NCI-H226 (cell line): Measurements from ENCODE around the gene CYP3A4.
"Not testable (repeated sequence)": the region's sequence is repeated elsewhere in the genome, so short reads cannot be mapped to it uniquely, and the experiment has no call there.

Source experiments
- DNase-seq: peaks from one replicate; pipeline ENCODE4 v3.0.0-alpha.2; 2015

Gene CYP3A4

DNA sequence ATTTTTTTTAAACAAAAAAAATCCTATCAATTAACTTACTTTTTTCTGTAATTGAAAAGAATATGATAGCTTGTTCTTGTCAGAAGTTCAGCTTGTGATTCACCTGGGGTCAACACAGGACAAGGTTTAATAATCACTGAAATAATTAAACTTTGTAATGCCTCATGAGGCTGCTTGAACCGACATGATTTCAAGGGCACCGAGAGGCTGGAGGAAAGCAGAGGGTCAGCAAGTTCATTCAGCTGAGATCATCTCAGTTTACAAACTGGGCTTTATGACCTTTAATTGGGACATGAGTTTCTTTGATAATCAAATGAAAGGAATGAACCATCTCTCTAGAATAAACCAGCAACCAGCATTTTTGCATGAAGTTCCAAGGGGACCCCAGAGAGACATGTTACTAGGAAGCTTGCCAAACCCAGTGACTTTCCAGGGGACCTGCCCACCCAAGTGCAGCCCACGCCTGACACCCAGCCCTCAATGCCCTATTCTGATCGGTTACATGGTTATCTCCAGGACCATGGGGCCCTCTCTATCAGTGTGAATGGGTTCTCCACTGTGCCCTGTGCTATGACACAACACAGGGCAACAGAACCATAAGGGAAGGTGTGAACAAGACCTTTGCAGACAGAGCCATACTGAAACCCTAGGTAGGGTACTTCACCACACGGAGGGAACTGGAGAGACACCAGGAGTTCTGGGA is 7.8 kb upstream of the CYP3A4 start:
- no peak for DNase-seq

GRCh38 chr7:99791021-99791420 is 7.0 kb upstream of the CYP3A4 start:
- DNase-seq = no peak

GRCh38 chr7:99790407-99790806 is 6.4 kb upstream of the CYP3A4 start:
- no peak for DNase-seq

- DNase-seq = no peak
Observed at GRCh38 chr7:99789441-99790070, 5.6 kb upstream of the CYP3A4 start.

DNA sequence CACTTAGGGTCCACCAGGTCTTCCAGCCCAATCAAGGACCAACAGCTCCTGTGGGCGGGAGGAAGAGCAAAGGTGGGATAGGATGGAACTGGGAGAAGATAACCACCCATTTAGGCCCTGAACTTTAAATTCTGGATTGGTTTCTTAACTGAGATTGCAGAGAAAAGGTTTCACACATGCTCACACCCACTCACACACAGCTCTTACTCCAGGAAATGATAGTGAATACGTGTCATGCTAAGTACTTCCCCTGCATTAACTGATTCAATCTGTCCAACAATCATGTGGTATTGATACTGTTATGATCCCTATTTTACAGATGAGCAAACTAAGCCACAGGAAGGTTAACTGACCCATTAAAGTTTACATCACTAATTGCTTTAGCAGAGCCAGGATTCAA is 4.6 kb upstream of the CYP3A4 start:
- DNase-seq = no peak

DNA sequence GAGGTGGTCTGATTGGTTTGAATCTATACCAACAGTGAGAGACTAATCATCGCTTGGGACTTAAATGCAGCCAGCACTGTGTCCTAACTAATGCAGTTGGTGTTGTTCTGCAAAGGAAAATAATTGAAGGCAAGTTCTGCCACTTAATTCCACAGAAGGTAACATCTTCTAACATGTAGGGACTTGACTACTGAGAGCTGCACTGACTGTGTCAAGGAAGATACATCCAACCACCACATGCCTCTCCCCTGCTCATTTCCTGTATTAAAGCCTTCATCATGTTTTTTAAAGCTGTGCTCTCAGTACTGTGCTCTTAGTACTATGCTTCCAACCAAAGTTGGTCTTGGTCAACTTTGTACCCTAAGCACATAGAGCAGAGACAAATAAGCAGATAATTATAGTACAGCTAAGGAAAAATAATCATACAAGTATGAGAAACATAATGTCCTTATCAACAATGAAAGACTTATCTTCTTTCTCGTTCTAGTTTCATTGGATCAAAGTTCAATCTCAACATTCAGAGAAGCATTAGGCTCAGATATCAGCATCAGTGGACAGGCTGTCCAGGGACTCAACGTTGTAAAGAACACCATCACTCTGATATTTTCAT is 2.8 kb upstream of the CYP3A4 start:
- DNase-seq = no peak

DNA sequence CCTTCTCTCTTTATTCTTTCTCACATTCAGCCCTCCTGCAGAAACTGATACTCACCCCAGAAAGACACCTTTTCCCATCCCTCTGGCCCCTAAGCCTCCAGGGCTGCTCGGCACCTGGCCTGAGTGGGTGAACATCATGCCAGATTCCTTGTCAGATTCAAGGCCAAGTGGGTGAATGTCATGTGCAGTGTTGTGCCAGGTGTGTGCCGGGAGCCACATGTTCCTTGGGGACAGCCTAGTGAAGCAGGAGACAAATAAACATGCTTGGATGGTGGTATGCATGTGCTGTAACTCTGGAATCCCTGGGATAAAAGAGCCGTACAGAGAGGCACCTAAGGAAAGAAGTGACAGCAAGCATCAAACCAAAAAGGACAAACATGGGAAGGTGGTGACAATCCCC is 1.7 kb upstream of the CYP3A4 start:
- not testable (repeated sequence) for DNase-seq

- DNase-seq = no peak
Observed at GRCh38 chr7:99782012-99782953, 1.7 kb downstream of the CYP3A4 start.

DNA sequence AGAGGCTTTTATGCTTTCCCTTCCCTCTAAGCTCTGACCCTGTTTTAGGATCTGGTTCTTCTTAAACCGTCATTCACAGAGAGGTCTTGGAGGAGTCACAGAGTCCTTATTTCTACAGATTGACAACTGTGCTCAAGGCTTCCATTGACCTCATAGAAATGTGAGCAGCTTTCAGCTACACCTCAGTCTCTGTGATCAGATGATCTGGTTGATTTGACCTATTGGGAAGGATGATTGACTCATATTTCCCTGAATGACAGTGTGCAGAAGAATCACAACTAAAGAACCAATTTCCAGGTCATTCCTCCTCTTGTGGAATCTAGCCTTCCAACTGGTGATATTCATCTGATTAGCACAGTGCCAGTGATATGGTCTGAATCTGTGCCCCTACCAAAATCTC is 3.4 kb downstream of the CYP3A4 start:
- no peak for DNase-seq

DNA sequence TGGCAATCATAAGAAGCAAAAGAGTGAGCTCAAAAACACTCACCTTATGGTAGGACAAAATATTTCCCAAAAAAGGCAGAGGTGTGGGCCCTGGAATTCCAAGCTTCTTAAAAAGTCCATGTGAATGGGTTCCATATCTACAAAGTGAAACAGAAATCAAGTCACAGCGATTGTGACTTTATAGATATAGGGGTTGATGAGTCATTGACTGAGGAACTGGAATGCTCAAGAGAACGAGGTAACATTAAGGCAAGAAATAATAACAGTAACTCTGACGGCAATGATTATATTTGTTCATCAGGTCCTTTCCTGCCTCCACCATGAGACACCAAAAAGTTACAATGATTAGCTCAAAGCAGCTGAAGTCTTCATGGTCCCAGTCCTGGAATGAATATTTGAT is 4.0 kb downstream of the CYP3A4 start:
- no peak for DNase-seq

DNA sequence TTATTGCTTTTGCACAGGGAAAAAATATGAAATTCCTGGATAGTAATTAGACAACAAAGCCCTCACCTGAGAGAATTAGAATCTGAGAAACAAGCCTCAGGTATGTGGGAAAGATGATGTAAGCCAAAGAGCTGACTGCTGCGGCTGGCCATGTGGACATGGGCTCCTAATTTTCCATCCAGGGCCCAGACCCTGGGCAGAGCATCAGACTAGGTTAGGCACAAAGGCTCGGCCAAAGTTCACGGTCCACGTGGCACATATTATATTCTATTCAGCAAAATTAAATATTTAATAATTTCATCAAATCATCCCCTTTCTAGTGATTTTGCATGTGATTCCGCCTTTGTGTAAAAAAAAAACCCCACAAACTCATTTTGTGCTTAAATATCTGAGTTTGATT is 5.1 kb downstream of the CYP3A4 start:
- no peak for DNase-seq

GRCh38 chr7:99773395-99773794 is 10.6 kb downstream of the CYP3A4 start:
- DNase-seq = not testable (repeated sequence)

GRCh38 chr7:99772565-99772964 is 11.4 kb downstream of the CYP3A4 start:
- DNase-seq = no peak

GRCh38 chr7:99769494-99769893 is 14.5 kb downstream of the CYP3A4 start:
- DNase-seq = not testable (repeated sequence)

GRCh38 chr7:99768471-99768870 is 15.5 kb downstream of the CYP3A4 start:
- DNase-seq = no peak

GRCh38 chr7:99767662-99768061 is 16.3 kb downstream of the CYP3A4 start:
- no peak for DNase-seq

GRCh38 chr7:99766484-99767099 is 17.4 kb downstream of the CYP3A4 start:
- peak; percentile 38 for DNase-seq

- no peak for DNase-seq
Observed at GRCh38 chr7:99764478-99764877, 19.5 kb downstream of the CYP3A4 start.

- DNase-seq = peak; percentile 98
Observed at GRCh38 chr7:99762680-99763327, 21.2 kb downstream of the CYP3A4 start.

DNA sequence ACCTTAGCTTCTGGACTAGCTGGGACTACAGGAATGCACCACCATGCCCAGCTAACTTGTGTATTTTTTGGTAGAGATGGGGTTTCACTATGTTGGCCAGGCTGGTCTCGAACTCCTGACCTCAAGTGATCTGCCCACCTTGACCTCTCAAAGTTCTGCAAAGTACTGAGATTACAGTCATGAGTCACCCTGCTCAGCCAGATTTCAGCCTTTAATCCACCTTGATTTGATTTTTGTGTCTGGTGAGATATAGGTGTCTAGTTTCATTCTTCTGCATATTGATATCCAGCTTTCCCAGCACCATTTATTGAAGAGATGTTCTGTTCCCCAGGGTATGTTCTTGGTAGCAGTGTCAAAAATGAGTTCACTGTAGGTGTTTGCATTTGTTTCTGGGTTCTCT is 28.9 kb downstream of the CYP3A4 start:
- DNase-seq = no peak

GRCh38 chr7:99752356-99752755 is 31.6 kb downstream of the CYP3A4 start:
- peak; percentile 31 for DNase-seq
